Tibial artery (tissue), 4 donors: ENCODE data around the gene SLC7A6OS.

Source experiments
- DNase-seq, 2 donors: peaks; one replicate each; pipeline ENCODE4 v3.0.0-alpha.2; 2019
- H3K27ac ChIP-seq, 2 donors: fragments of 200-600 bp; sonication (generic) in 1 of 2; 1 replicate in 1 of 2; 2 replicates in 1 of 2; pipeline ENCODE4 v1.5.1; 2018 to 2019; ENCODE audit warnings: mild to moderate bottlenecking in 1 of 2
- H3K27me3 ChIP-seq, 2 donors: fragments of 200-600 bp; sonication (generic) in 1 of 2; one replicate each; pipeline versions ENCODE4 v1.5.1 to v1.6.0; 2016 to 2019
- H3K36me3 ChIP-seq, 3 donors: fragments of 200-600 bp; sonication (generic) in 2 of 3; one replicate each; pipeline ENCODE4 v1.5.1; 2016 to 2019; ENCODE audit warnings: mild to moderate bottlenecking in 2 of 3
- H3K4me1 ChIP-seq, 4 donors: fragments of 200-600 bp; sonication (generic) in 2 of 4; 1 replicate in 3 of 4; 2 replicates in 1 of 4; pipeline ENCODE4 v1.5.1; 2016 to 2019
- H3K4me3 ChIP-seq, 2 donors: fragments of 200-600 bp; sonication (generic) in 1 of 2; 1 replicate in 1 of 2; 2 replicates in 1 of 2; pipeline ENCODE4 v1.5.1; 2018 to 2019; ENCODE audit warnings: mild to moderate bottlenecking in 2 of 2
- H3K9me3 ChIP-seq, 3 donors: fragments of 200-600 bp; sonication (generic) in 1 of 3; one replicate each; pipeline ENCODE4 v1.5.1; 2016 to 2019
- intact Hi-C: fragments of 100-400 bp; cut with DNase I; formaldehyde crosslinking; loops from one replicate; pipeline ENCODE4 v1.15.0; 2023; ENCODE audit warnings: low total_unique reads
- TF ChIP-seq, protein P1 (sequence below), 2 experiments: fragments of 200-600 bp in 1 of 2; fragments of 450-650 bp in 1 of 2; IDR thresholded peaks; one replicate each; pipeline ENCODE4 v1.5.1; 2017 to 2019; ENCODE audit warnings: antibody characterized with exemption in 2 of 2, mild to moderate bottlenecking in 1 of 2, moderate library complexity in 1 of 2

SLC7A6OS gene

DNA sequence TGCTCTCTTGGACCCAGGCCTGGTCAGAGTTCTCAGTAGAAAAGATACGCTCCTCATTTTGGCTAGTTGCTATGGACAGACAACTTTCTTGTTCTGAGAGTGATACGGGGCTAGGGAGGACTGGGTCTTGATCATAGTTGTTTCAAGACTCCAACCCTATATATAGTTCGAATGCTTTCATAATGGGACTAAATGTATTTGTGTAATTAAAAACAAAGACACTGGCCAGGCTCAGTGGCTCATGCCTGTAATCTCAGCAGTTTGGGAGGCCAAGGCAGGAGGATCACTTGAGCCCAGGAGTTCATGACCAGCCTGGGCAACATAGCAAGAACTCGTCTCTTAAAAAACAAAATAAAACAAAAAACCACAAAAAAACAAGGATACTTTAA is 28.7 kb downstream of the SLC7A6OS start:
- intact Hi-C loops, result no loop called here
- DNase-seq, result no peak
- H3K36me3 ChIP-seq, result peaks cover 6 to 21% (median 16%) of the 10 kb centered on the region in 3 donors
- H3K4me3 ChIP-seq, result no peak overlapping the region
- TF ChIP-seq, protein P1, sequence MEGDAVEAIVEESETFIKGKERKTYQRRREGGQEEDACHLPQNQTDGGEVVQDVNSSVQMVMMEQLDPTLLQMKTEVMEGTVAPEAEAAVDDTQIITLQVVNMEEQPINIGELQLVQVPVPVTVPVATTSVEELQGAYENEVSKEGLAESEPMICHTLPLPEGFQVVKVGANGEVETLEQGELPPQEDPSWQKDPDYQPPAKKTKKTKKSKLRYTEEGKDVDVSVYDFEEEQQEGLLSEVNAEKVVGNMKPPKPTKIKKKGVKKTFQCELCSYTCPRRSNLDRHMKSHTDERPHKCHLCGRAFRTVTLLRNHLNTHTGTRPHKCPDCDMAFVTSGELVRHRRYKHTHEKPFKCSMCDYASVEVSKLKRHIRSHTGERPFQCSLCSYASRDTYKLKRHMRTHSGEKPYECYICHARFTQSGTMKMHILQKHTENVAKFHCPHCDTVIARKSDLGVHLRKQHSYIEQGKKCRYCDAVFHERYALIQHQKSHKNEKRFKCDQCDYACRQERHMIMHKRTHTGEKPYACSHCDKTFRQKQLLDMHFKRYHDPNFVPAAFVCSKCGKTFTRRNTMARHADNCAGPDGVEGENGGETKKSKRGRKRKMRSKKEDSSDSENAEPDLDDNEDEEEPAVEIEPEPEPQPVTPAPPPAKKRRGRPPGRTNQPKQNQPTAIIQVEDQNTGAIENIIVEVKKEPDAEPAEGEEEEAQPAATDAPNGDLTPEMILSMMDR (IDR thresholded peaks at IDR 0.05), result no peak
- H3K27ac ChIP-seq, result no peak overlapping the region
- H3K27me3 ChIP-seq, result no peaks in the 10 kb centered on the region
- H3K9me3 ChIP-seq, result no peaks in the 10 kb centered on the region
- peaks cover 0 to 18% (median 2%) of the 10 kb centered on the region in 4 donors for H3K4me1 ChIP-seq

- no peaks in the 10 kb centered on the region for H3K9me3 ChIP-seq
- H3K36me3 ChIP-seq, result peaks cover 6 to 21% (median 16%) of the 10 kb centered on the region in 3 donors
- H3K27ac ChIP-seq, result no peak overlapping the region
- H3K27me3 ChIP-seq, result no peaks in the 10 kb centered on the region
- no peak overlapping the region for H3K4me3 ChIP-seq
- DNase-seq, result no peak
- intact Hi-C loops, result no loop called here
- peaks cover 0 to 18% (median 4%) of the 10 kb centered on the region in 4 donors for H3K4me1 ChIP-seq
- TF ChIP-seq, protein P1 (IDR thresholded peaks at IDR 0.05), result no peak
These were observed 29.2 kb downstream of the SLC7A6OS start for GRCh38 chr16:68281368-68282063.

DNA sequence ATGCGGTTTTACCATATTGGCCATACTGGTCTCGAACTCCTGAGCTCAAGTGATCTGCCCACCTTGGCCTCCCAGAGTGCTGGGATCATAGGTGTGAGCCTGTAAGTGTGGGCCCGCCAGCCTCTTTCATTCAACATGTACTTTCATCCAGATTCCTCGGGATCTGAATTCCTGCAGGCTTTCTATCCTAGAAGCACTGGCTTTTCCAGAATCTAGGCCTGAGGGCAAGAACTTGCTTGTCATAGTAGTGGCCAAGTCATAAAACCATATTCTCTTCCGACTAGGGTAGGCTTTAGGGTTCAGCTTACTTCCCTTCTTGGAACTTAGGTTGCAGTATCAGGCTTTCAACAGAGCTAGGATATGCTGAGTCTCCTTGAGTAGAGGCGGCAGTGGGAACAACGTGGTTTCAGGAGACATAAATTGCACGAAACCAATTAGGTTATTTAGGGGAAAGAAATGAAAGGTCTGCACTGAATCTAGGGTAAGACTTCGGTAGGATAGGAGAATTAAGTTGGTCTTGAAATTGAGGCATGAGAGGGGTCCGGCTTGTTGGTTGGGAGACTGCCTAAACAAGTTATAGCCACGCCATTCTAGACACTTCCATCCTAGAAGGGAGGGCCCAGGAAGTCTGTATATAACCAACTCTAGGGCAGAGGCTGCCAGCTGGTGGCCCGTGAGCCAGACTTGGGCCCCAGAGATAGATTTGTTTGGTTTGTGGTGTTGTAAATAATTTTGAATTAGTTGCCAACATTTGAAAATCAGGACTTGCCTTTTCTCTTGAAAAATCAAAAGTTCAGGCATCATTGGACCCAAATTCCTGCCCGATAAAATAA is 30.8 kb downstream of the SLC7A6OS start:
- TF ChIP-seq, protein P1 (IDR thresholded peaks at IDR 0.05), result no peak
- Histone ChIP-seq H3K4me3 (no peak overlapping the region), H3K36me3 (peaks cover 6 to 24% (median 18%) of the 10 kb centered on the region in 3 donors), H3K27ac (no peak overlapping the region), H3K4me1 (peaks cover 0 to 25% (median 17%) of the 10 kb centered on the region in 4 donors), H3K9me3 (no peaks in the 10 kb centered on the region), H3K27me3 (no peaks in the 10 kb centered on the region)
- intact Hi-C loops, result no loop called here
- no peak for DNase-seq

DNA sequence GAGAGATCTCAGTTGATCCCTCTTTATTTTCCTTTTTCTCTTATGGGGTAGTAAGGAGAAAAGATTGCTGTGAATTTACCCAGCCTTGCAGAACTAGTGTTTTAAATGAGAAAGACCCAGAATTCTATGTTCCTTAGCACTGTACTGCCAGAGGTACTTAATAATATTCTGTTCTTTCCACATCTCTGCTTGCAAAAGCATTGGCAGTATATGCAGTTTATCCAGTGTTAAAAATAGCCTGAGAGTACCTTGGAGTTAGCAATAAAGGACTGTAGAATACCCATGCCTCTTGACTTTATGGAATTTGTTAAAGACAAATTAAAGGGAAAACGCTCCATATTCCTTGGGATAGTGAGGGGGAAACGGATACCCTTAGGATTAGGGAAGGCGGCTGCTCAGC is 34.5 kb downstream of the SLC7A6OS start:
- TF ChIP-seq, protein P1 (IDR thresholded peaks at IDR 0.05), result no peak
- Histone ChIP-seq H3K27ac (peak overlapping the region; percentile 66 to 68), H3K4me3 (no peak overlapping the region), H3K4me1 (peaks cover 0 to 29% (median 16%) of the 10 kb centered on the region in 4 donors), H3K27me3 (no peaks in the 10 kb centered on the region), H3K9me3 (no peaks in the 10 kb centered on the region), H3K36me3 (peaks cover 10 to 26% (median 23%) of the 10 kb centered on the region in 3 donors)
- intact Hi-C loops, result no loop called here
- DNase-seq, result no peak

- H3K4me1 ChIP-seq, result peaks cover 0 to 29% (median 17%) of the 10 kb centered on the region in 4 donors
- DNase-seq, result no peak
- TF ChIP-seq, protein P1 (IDR thresholded peaks at IDR 0.05), result no peak
- peaks cover 10 to 24% (median 19%) of the 10 kb centered on the region in 3 donors for H3K36me3 ChIP-seq
- intact Hi-C loops, result no loop called here
- no peaks in the 10 kb centered on the region for H3K9me3 ChIP-seq
- H3K27ac ChIP-seq, result peak overlapping the region; percentile 66 to 68
- H3K4me3 ChIP-seq, result no peak overlapping the region
- no peaks in the 10 kb centered on the region for H3K27me3 ChIP-seq
These were observed 35.0 kb downstream of the SLC7A6OS start for GRCh38 chr16:68275611-68276191.
